ENCODE results near the gene DMRT3. TPM values are rescaled to one million over a fixed set of nuclear protein-coding genes. Genes with fewer than 3 reads are reported as not detected.
"Not testable (repeated sequence)": the region's sequence is repeated elsewhere in the genome, so short reads cannot be mapped to it uniquely, and the experiment has no call there.

The DMRT3 gene
- total RNA-seq, 2 experiments from 2014 or later, result not detected

DNA sequence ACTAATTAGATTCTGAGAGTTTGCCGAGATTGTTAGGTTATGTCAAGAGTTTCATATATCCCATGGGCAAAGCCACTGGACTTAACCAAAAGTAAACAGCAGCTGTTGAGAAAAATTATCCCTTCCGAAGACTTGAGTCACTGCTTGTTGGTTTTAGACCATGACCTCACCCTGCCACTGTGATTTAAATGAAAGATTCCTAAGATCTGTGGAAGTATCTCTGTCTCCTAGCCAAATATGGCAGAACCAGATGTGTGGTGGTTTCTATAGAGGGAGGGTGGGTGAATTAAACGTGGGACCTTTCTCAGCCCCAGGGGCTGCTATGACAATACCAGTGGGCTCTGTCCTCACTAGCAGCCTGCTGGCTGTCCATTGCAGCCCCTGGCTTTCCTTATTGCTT, 19.3 kb downstream of the DMRT3 start:
- no peak overlapping the region for H3K27ac Mint-ChIP-seq
- TF ChIP-seq, protein P1, sequence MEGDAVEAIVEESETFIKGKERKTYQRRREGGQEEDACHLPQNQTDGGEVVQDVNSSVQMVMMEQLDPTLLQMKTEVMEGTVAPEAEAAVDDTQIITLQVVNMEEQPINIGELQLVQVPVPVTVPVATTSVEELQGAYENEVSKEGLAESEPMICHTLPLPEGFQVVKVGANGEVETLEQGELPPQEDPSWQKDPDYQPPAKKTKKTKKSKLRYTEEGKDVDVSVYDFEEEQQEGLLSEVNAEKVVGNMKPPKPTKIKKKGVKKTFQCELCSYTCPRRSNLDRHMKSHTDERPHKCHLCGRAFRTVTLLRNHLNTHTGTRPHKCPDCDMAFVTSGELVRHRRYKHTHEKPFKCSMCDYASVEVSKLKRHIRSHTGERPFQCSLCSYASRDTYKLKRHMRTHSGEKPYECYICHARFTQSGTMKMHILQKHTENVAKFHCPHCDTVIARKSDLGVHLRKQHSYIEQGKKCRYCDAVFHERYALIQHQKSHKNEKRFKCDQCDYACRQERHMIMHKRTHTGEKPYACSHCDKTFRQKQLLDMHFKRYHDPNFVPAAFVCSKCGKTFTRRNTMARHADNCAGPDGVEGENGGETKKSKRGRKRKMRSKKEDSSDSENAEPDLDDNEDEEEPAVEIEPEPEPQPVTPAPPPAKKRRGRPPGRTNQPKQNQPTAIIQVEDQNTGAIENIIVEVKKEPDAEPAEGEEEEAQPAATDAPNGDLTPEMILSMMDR (IDR thresholded peaks at IDR 0.05), result no peak
- no peaks in the 10 kb centered on the region for H3K9me3 Mint-ChIP-seq
- ChIA-PET POLR2A (no interaction called here), CTCF (interaction anchor here (1.4 to 2.1 kb wide), 2 partner anchors 8 to 101 kb away, joined by 3 to 5 read pairs; no protein-coding TSS in a partner anchor)
- H3K36me3 Mint-ChIP-seq (ENCODE audit: low read depth), result no peaks in the 10 kb centered on the region
- ATAC-seq (no peak), DNase-seq (no peak)
- no peak overlapping the region for H3K4me3 Mint-ChIP-seq
- H3K27me3 Mint-ChIP-seq, result peaks cover 12% of the 10 kb centered on the region
- intact Hi-C loops (cut with micrococcal nuclease), result no loop called here
- peaks cover 3% of the 10 kb centered on the region for H3K4me1 Mint-ChIP-seq (ENCODE audit: low read depth)

DNA sequence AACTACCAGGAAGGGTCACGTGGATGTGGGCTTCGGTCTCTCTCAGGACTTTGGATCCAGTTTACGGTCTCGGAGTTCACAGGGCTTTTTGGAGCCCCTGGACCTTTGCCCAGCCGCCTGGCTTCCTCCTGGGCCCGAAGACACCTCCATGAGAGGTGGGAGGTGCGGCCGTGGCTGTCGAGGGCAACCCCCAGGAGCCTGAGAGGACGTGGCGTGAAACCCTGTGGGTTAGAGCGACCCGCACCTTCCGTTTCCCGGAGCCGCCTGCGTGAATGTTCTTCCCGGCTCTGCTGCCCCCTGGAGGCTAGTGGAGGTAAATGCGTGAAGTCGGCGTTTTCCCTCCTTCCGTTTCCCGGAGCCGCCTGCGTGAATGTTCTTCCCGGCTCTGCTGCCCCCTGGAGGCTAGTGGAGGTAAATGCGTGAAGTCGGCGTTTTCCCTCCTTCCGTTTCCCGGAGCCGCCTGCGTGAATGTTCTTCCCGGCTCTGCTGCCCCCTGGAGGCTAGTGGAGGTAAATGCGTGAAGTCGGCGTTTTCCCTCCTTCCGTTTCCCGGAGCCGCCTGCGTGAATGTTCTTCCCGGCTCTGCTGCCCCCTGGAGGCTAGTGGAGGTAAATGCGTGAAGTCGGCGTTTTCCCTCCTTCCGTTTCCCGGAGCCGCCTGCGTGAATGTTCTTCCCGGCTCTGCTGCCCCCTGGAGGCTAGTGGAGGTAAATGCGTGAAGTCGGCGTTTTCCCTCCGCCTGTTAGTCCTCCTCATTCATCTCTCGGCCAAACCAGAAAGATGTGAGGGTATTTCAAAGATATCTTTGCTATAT, 22.1 kb downstream of the DMRT3 start:
- TF ChIP-seq, protein P1 (IDR thresholded peaks at IDR 0.05), result peak; percentile 86
- H3K4me3 Mint-ChIP-seq; H3K4me1 Mint-ChIP-seq (ENCODE audit: low read depth); intact Hi-C loops (cut with micrococcal nuclease); DNase-seq; H3K27me3 Mint-ChIP-seq; ATAC-seq; H3K27ac Mint-ChIP-seq; H3K36me3 Mint-ChIP-seq (ENCODE audit: low read depth); H3K9me3 Mint-ChIP-seq; POLR2A ChIA-PET: not testable (repeated sequence)
- CTCF ChIA-PET, result interaction anchor here (0.9 to 3.9 kb wide), 6 partner anchors 11 to 105 kb away, joined by 5 to 24 read pairs (median 7); no protein-coding TSS in a partner anchor

DNA sequence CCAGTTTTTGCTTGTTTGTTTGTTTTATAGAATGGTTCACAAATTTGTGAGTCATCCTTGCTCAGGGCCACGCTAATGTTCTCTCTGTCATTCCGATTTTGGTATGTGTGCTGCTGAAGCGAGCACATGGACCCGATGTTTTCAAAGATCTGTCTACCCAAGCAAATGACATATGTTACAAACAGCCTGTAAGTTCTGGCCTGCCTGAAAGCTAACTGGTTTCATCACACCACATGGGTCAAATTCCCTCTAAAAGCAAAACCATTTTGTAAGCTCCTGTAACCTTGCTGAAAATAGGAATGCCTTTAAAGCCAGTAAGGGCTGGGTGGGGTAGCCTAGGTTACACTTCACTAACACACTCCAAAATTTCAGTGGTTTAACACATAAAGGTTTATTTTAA, 25.4 kb downstream of the DMRT3 start:
- no peaks in the 10 kb centered on the region for H3K9me3 Mint-ChIP-seq
- no peaks in the 10 kb centered on the region for H3K36me3 Mint-ChIP-seq (ENCODE audit: low read depth)
- TF ChIP-seq, protein P1 (IDR thresholded peaks at IDR 0.05), result no peak
- ChIA-PET CTCF (interaction anchor here (3.9 kb wide), 1 partner anchor 108 kb away, joined by 24 read pairs; no protein-coding TSS in a partner anchor), POLR2A (no interaction called here)
- no peak for ATAC-seq
- H3K27ac Mint-ChIP-seq, result no peak overlapping the region
- DNase-seq, result no peak
- H3K4me1 Mint-ChIP-seq (ENCODE audit: low read depth), result peaks cover 3% of the 10 kb centered on the region
- intact Hi-C loops (cut with micrococcal nuclease), result loop anchor here (10.0 kb wide), 1 partner anchor 387 kb away; no protein-coding TSS in a partner anchor
- no peak overlapping the region for H3K4me3 Mint-ChIP-seq
- H3K27me3 Mint-ChIP-seq, result peaks cover 14% of the 10 kb centered on the region

DNA sequence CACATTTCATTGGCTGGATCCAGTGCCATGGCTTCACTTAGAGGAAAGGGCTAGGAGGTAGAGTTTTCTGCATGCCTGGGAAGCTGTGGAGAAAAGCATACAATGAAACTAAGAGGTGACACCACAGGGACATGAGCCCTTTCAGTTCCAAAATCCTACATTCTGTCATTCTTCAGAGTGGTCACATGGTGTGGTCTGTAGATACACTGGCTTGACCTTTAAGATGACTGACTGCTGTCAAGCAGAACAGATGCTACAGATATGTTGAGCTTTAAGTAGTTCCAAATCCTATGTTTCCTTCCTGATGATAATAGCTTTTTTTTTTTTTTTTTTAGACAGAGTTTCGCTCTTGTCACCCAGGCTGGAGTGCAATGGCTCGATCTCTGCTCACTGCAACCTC, 26.2 kb downstream of the DMRT3 start:
- intact Hi-C loops (cut with micrococcal nuclease), result loop anchor here (10.0 kb wide), 1 partner anchor 388 kb away; no protein-coding TSS in a partner anchor
- Mint-ChIP-seq H3K9me3 (no peaks in the 10 kb centered on the region), H3K27me3 (peaks cover 22% of the 10 kb centered on the region), H3K27ac (no peak overlapping the region), H3K4me1 (ENCODE audit: low read depth) (peaks cover 3% of the 10 kb centered on the region), H3K36me3 (ENCODE audit: low read depth) (no peaks in the 10 kb centered on the region), H3K4me3 (no peak overlapping the region)
- DNase-seq (no peak), ATAC-seq (no peak)
- ChIA-PET POLR2A (no interaction called here), CTCF (interaction anchor here (1.8 kb wide), 1 partner anchor 109 kb away, joined by 12 read pairs; no protein-coding TSS in a partner anchor)
- TF ChIP-seq, protein P1 (IDR thresholded peaks at IDR 0.05), result no peak
